Inflammatory macrophage (primary cell): ENCODE data around the gene IL2RA.

Experiments
- DNase-seq, 2 donors: peaks; one replicate each; pipeline ENCODE4 v3.0.0-alpha.2; 2020 to 2022

The IL2RA gene

DNA sequence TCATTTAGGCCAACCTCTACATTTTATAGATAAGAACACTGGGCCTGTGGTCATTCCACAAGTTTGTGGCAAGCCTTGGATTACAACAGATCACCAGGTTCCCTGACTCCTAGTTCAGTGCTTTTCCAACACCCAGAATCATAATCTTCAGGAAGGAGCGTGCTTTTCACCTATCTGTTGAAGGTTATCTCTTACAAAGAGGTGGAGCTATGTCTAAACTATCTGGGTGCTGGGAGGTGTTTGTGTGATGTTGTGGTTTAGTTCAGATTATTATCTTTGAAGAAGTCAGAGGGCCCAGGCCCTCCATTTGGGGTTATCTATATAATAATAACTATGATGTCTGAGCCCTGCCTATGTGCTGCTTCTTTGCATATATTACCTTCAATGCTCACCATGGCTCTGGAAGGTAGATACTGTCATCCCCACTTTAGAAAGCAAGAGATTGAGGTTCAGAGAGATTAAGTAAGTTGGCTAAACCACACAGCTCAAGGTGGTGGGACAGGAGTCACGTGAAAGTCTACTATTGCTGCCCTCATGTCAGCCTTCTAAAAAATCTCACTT is 24.0 kb downstream of the IL2RA start:
- DNase-seq = no peak

DNA sequence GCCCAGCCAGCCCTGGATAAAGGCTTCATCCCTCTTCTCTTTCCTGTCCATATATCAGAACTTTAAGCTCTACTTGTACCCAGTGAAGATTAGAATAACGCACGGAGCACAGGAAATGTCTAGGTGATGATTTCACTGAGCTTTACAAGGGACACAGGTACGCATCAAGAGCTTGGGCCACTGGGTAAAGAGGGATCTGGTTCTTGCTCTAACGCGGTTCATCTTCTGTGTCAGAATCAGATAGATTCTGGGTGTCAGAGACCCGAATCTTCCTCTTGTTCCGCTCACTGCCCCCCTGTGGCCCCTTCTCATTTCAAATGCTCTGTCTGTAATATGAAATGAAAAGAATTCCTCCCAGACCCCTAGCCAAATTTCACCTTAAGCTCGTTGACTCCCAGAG is 24.7 kb downstream of the IL2RA start:
- DNase-seq = no peak

DNA sequence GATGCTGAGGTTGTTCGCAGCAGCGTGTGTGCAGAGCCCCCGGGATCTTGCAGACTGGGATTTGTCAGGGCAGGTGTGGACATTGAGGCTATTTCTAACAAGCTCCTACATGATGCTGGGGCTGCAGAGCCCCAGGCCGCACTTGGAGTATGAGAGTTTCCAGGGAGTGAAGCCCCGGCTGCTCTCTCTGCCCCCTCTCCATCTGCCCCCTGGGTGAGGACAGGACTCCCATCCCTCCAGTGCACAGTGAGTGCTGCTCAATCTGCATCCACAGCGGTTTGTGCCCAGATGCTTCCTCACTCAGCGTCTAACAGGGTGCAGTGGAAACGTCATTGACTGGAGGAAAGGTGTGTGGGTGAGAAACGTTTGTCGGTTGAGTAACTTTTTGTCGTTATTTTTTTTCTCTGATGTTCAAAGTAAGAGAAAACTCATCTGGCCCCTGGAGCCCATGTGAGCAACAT is 25.3 kb downstream of the IL2RA start:
- no peak for DNase-seq

DNA sequence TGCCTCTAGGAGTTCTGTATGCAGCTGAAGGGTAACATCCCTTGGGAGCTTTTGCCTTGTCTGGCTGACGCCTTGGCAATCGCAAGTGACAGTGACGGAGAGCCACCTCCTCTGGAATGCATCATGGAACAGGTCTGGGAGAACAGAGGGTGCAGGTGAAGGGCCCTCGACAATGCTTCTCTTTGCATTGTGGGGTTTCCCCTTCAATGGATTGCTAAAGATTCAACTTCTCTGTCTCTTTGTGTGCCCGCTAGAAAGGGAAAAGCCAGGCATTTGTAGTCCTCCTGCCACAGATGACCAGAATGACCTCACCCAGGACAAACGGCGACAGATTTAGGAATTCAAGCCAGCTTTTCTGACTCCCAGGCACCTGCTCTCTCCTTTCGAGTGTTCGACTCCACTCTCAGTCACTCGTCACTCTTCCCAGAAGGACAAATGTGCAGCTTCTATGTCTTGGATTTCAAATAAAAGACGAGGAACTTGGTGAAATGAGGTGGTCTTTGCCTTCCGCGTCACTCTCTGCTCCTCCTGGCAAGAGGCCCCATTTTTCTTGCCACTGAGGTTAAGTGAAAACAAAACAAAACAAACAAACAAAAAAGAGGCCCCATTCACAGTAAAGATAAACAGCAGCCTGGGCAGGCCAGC is 26.1 kb downstream of the IL2RA start:
- DNase-seq = peak in 1 of 2 donors; percentile 42

DNA sequence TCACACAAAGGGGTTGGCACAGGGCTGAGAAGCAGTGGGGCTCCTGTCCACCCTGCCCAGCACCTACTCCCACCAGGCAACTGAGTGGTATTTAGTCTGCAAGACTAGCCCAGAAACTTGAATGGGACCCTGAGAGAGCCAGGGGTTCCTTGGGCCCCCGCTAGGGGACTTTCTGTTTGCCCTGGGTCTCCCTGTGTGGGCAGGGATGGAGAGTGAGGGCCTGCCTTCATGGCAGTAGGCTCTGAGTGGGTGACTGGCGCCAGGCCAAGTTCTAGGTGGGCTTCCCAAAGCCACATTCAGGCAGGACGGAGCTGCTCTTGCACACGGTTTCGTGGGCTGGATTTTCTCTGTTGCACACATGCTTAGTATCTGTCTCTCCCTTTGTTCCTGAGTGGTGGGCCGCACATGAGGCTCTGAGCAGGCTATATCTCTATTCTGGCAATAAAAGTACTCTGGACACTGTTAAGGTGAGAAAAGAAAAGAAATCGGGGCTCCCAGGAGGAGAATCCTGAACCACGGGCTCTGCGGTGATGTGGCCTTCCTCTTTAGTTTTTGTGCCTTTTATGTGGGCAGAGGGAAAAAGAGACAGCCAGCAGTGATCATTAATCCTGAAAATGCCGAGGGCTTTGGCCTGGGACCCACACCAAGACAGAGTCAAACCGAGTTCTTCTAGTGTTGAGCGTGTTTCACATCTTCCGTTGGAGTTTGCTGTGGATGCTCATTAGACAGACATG is 26.9 kb downstream of the IL2RA start:
- DNase-seq = no peak

DNA sequence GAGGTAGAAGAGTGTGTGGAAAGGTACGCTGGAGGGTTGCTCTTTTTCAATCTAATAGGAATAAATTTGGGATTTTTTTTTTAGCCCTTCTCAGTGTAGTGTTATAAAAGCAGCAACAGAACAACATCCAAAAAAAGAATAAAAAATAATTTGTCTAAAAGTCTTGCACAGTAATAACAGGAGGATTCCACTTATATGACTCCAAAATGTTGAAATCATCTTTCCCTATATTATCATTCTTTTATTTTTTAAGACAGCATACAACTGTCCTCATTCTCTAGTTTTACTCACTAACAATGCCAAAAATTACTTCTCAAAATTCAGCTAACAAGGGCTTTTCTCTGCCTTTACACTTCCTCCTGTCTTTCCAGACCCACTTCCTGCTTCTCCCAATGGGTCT is 27.8 kb downstream of the IL2RA start:
- DNase-seq = no peak

DNA sequence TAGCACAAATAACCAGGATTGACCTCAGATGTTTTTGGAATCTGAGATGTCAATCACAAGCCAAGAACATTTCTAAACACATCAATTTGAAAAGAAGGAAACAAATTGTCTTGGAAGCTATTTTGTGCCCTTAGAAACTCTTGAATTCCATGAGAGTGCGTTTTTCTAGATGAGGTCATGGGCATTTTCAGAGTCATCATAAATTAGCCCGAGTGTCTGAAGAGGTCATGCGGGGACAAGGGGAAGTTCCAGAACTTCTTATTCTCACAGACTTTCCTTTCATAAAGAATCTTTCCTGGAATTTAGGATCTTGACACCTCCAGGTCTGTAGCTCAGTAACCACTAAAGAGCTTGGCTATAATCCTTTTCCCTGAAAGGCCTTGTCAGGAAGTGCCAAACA is 28.2 kb downstream of the IL2RA start:
- peak; percentile 77 to 82 for DNase-seq

DNA sequence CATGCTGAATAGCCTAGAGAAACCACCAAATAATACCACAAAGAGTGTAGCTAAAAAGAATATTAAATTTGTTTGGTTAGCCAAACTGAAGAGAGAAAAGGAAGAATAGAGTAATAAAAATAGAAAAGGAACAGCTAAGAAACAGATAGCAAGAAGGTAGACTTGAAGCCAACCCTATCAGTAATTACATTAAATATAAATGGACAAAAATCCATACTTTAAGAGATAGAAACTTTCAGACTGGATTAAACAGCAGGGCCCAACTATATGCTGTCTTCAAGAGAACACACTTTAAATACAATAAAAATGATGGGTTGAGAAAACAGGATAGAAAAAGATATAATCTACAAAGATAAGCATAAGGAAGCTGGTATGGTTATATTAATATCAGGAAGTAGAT is 31.2 kb downstream of the IL2RA start:
- no peak for DNase-seq

DNA sequence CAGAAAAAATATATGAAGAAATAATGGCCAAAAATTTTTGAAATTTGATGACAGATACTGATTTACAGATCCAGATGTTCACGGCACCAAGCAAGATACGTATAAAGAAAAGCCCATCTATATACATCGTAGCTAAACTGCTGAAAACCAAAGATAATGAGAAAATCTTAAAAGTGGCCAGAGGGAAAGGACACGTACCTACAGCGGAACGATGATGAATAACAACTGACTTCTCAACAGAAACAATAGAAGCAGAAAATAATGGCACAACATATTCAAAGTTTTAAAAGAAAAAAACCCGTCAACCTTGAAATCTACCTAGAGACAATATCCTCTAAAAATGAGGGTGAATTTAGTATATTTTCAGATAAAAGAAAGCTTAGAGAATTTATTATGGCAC is 31.9 kb downstream of the IL2RA start:
- no peak for DNase-seq

DNA sequence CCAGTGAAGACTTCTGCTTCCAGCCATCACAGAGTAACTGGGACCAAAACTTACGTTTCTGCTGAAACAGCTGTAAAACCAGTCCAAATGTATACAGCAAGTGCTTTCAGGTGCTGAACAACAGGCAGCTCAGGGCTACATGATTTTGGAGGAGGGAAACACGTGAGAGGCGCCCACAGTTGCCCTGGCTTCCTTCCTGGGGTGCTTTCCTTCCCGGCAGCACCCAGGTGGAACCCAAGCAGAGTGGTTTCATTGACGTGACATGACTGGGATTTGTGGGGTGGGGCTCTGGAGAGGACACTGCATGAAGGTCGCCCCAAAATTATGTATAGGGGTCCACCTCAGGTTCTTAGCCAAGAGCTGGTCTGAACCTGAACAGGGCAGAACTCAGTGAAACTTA is 34.2 kb downstream of the IL2RA start:
- DNase-seq = no peak

DNA sequence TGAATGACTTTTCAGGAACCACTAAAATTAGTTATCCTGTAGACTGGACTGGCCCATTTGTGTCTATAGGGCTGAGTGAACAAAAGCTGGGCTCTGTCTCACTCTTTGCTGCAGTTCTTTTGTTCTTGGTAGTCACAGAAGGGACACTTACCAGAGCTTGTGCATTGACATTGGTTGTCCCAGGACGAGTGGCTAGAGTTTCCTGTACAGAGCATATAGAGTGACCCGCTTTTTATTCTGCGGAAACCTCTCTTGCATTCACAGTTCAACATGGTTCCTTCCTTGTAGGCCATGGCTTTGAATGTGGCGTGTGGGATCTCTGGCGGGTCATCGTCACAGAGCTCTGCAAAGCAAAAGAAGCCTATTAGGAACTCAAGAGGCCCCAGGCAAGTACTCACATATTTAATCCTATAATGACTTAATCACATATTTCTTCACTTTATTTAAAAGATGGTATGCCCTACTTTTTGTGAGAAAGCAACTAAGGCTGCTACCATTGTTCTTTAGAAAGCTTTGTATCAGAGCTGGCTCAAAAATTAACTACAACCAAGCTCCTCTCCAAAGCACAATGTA is 36.4 kb downstream of the IL2RA start:
- no peak for DNase-seq

DNA sequence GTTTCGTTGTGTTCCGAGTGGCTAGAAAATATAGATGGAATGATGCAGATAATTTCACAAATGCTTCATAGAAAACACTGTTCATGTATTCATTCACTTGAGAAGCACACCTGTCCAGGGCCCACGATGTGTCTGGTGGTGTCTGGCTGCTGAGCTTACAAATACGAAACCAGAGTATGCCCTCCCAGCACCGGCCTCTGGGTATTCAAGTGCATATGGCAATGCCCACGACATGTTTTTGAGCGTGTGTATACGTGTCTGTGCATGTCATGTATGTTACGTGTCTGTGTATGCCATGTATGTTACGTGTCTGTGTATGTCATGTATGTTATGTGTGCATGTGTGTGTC is 37.9 kb downstream of the IL2RA start:
- DNase-seq = no peak

DNA sequence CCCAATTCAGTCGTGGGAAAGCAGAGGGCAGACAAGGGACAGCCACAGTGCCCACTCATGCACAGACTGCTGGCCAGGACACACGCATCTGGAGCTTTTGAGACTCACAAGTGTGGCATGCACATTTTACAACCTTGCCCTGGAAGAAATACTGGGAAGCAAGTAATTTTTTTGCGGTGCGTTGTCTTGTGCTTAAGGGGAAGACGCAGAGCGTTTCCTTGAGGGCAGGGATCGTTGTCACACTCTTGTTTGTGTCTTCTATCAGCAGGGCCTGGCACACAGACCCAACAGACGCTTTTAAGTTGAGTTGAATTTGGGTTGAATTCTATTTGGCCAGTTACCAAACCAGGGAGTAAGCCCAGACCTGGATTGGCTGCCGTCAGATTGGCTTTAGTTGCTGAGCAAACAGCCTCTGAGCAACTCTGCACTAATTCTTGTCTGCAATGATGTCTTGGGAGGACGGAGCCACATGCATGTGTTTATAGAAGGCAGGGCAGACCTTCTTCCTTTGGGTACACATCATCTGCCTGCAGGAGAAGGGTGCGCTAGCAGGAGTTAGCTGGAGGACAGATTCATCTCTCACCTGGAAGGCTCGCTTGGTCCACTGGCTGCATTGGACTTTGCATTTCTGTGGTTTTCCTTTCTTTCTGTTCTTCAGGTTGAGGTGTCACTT is 38.4 kb downstream of the IL2RA start:
- DNase-seq = no peak

DNA sequence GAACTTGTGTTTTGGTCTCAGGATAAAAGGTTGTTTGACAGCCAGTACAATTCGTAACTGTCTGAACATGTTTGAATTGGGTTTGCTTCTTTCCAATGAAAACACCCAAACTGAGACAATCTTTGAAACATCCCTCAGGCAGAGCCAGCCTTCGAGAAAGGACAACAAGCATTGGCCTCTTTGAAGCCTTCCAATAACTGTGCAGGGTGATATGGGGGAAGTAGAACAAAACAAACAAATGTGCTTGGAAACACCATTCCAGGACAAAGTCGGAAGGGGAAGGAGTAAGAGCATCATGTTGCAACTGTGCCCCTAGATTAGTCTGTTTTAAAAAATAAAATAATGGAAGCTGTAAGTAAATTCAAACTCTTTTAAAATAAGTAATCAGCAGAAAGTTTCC is 39.5 kb downstream of the IL2RA start:
- peak in 1 of 2 donors; percentile 14 for DNase-seq

DNA sequence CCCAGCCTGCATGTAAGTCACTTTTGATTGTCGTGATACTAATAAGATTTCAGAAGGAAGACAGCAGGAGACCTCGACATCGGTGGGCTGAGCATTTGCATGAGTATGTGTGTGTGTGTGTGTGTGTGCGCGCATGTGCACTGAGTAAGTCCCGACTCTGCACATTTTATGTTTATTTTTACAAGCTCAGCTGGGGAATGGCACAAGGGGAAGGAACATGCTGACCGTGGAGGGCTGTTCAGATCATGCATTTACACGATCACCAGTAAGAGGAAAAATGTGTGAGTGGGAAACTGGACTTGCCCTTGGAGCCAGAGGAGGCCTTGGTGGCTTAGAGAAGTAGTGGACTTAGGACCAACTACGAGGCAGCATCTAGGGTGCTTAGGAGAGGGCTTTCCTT is 41.3 kb downstream of the IL2RA start:
- no peak for DNase-seq

DNA sequence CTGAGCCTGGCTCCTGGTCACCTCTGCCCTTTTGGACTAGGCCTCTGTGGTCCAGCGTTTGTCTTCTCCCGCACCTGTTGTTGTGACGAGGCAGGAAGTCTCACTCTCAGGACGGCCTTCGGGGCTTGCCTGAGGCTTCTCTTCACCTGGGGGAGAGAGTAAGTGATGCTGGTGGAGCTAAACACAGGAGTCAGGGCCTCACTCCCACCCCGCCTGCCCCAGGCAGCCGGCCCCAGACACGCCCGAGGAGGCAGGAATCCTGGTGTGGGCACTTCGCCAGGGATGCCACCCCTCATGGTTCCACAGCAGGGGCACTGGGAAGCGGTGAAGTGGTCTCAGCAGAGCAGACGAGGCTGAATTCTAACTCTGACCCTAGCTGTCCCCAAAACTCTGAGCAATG is 42.4 kb downstream of the IL2RA start:
- no peak for DNase-seq

DNA sequence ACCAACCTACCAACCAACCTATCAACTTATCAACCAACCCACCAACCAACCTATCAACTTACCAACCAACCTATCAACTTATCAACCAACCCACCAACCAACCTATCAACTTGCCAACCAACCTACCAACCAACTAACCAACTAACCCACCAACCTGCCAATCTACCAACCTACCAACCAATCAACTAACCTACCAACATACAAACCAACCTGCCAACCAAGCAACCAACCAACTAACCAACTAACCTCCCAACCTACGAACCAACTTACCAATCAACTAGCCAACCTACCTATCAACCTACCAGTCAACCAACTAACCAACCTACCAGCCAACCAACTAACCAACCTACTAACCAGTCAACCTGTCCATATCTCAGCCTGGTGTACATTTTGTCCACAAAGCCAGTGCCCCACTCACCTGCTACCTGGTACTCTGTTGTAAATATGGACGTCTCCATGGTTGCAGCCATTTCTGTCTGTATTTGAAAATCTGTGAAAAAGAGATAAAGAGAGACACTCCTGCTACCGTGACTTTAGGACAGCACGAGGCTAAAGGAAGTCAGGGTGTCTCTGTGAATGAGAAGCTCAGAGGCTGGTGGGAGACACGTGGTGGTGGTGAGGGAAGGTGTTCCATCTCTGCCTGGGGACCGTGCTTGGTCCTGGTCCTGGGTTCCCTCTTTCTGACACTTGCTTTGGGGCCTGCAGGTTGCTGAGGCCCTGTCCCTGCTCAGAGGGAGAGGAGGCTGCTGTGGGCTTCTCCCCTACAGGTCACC is 43.0 kb downstream of the IL2RA start:
- no peak for DNase-seq

DNA sequence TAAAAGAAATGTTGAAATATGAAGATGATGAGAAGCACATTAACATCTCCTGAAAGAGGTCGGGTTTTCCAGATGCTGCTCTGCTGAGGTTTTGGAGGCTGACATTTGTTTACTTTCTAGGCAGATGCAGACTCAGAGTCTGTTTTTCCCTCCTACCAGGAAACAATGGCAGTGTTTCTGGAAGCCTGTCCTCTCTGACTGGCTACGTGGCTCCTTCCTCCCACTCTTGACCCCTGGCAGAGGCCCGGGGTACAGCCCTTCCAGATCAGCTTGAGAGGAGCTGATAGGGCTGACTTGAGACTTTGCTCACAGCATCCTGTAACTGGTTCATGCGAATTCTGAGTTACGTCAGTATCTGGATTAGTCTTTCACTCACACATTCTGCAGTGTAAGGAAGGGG is 43.7 kb downstream of the IL2RA start:
- no peak for DNase-seq

DNA sequence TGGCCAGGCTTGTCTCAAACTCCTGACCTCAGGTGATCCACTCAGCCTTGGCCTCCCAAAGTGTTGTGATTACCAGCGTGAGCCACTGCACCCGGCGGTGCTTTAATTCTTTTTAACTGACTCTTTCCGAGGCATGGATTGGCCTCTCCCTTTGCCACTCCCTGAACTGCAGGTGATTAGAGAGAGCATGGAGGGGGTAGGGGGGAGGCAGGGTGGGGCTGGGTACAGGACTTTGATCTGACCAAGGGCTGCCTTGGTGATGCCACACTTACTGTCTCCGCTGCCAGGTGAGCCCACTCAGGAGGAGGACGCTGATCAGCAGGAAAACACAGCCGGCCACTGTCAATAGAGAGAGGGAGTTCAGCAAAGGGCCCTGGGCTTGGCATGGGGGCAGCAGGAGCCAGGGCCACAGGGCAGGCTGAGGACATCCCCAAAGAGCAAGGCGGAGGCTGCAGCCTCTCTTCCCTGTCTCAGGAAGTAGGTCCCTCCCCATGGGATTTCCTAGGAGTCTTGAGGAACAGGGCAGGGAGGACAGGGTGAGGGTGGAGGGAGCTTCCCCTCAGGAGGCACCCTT is 44.3 kb downstream of the IL2RA start:
- no peak for DNase-seq

DNA sequence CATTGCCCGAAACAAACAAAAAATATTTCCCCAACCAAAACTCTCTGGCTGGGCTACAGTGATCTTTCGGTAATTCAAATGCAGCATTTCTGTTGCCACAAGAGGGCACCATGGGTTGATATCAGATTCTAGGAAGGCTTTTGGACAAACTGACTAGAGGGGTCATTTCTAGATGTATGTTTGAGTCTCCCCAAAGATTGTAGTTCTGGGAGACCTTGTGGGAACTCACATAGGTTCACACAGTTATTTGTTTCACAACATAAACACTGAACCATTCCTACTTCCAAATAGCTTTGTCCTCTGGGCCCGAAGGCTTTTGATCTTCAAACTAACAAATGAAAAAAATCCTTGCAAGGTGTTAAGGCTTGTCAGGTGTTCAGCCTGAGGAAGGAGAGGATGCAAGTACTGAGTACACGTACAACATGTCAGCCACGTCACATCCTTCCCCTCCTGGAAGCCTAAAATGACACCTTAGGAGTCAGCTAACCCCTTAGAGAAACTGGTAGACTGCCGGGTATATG is 47.9 kb downstream of the IL2RA start:
- peak; percentile 59 to 71 for DNase-seq

DNA sequence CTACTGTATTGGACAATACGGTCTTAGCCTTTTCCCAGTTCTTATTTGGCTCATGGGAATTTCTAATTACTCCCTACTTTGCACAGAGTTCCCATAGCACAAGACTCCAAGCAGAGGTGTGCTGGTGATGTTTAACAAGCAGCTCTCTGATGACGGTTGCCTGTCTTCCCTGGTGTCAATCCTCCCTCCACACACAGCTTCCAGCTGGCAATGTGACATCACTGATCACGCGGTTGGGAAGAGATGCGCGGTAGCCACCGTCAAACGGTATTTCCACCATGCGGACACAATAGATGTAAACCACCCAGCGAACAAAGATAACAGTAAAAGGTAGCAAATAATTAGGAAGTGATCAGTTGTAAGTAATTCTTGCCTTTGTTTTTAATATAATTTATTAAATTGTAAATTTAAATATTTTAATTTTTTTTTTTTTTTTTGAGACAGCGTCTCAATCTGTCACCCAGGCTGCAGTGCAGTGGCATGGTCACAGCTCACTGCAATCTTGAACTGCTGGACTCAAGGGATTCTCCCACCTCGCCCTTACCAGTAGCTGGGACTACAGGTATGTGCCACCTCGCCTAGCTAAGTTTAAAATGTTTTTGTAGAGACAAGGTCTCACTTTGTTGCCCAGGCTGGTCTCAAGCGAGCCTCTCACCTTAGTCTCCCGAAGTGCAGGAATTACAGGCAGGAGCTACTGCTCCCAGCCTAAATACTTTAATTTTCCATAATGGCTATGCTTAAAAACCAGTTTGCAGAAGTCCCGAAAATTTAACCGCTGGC is 48.6 kb downstream of the IL2RA start:
- DNase-seq = no peak
